Colonic mucosa (tissue), 4 donors: Measurements from ENCODE around the gene FRMD8. TPM values are rescaled to one million over a fixed set of nuclear protein-coding genes. Genes with fewer than 3 reads are reported as not detected.
A peak's percentile ranks its signal among the peaks of the same experiment; 100 is the strongest.

Experiments
- DNase-seq: peaks from one replicate; pipeline ENCODE4 v3.0.0-alpha.2; 2020
- H3K27ac ChIP-seq: fragments of 200-600 bp; one replicate; pipeline ENCODE4 v1.8.0; 2021
- H3K27me3 ChIP-seq: fragments of 200-600 bp; one replicate; pipeline ENCODE4 v1.8.0; 2021
- H3K36me3 ChIP-seq: fragments of 200-600 bp; one replicate; pipeline ENCODE4 v1.8.0; 2021
- H3K4me1 ChIP-seq: fragments of 200-600 bp; one replicate; pipeline ENCODE4 v1.8.0; 2021; ENCODE audit warnings: mild to moderate bottlenecking
- H3K4me3 ChIP-seq: fragments of 200-600 bp; one replicate; pipeline ENCODE4 v1.8.0; 2021
- H3K9ac ChIP-seq, 2 donors: one replicate each; pipeline ENCODE4 v1.7.0; 2013; ENCODE audit warnings: control low read depth in 2 of 2, low read depth in 2 of 2, low read length in 2 of 2
- H3K9me3 ChIP-seq: fragments of 200-600 bp; one replicate; pipeline ENCODE4 v1.8.0; 2021
- intact Hi-C: fragments of 100-400 bp; cut with DNase I; formaldehyde crosslinking; loops from one replicate; pipeline ENCODE4 v1.14.1; 2022
- total RNA-seq, 2 donors: library from RNA; stranded (reverse); fragmentation: NEBNext Ultra II Directional in 1 of 2; extraction: Animal tissue kit (Norgen Biotek cat#: 25700) in 1 of 2; gene quantifications; one replicate each; pipeline ENCODE4 v1.2.1, GENCODE V29; 2021
- TF ChIP-seq, protein P1 (sequence below): fragments of 200-600 bp; IDR thresholded peaks from one replicate; pipeline ENCODE4 v1.8.0; 2022; ENCODE audit warnings: antibody characterized with exemption, mild to moderate bottlenecking
- donor health status: healthy.
- donor health status: DM: no; HTN: no; CAD: no.
- donor health status: DM: no; HTN: no; CAD: no.

FRMD8 gene
- total RNA-seq, 2 donors from 2014 or later, result 30.7 to 43.9 TPM

GRCh38 chr11:65416841-65417701 is 30.6 kb downstream of the FRMD8 start:
- Histone ChIP-seq H3K4me3 (peak overlapping the region; percentile 6), H3K9me3 (no peaks in the 10 kb centered on the region), H3K36me3 (no peaks in the 10 kb centered on the region), H3K27ac (peak overlapping the region; percentile 100), H3K4me1 (peaks cover 10% of the 10 kb centered on the region), H3K27me3 (no peaks in the 10 kb centered on the region), H3K9ac (peak overlapping the region; percentile 95 to 100)
- TF ChIP-seq, protein P1, sequence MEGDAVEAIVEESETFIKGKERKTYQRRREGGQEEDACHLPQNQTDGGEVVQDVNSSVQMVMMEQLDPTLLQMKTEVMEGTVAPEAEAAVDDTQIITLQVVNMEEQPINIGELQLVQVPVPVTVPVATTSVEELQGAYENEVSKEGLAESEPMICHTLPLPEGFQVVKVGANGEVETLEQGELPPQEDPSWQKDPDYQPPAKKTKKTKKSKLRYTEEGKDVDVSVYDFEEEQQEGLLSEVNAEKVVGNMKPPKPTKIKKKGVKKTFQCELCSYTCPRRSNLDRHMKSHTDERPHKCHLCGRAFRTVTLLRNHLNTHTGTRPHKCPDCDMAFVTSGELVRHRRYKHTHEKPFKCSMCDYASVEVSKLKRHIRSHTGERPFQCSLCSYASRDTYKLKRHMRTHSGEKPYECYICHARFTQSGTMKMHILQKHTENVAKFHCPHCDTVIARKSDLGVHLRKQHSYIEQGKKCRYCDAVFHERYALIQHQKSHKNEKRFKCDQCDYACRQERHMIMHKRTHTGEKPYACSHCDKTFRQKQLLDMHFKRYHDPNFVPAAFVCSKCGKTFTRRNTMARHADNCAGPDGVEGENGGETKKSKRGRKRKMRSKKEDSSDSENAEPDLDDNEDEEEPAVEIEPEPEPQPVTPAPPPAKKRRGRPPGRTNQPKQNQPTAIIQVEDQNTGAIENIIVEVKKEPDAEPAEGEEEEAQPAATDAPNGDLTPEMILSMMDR, result no peak
- no peak for DNase-seq
- intact Hi-C loops, result loop anchor here (5.0 to 10.0 kb wide), 2 partner anchors 35 to 48 kb away; partner anchors contain the start of gene SLC25A45

GRCh38 chr11:65417702-65418430 is 31.4 kb downstream of the FRMD8 start:
- TF ChIP-seq, protein P1, result no peak

DNA sequence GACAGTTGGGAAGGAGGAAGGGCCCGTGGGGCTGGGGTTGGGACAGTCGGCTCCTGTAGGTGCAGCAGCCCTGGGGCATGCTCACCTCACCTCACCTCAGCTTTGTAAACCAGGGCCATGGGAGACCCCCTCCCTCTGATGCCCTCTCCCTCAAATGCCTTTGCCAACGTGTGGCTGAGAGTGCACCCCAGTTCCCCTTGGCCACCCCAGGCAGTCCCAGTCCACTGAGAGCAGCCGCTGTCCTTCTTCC is 31.9 kb downstream of the FRMD8 start:
- no peak for DNase-seq
- peak overlapping the region; percentile 95 to 100 for H3K9ac ChIP-seq
- peaks cover 10% of the 10 kb centered on the region for H3K4me1 ChIP-seq
- H3K36me3 ChIP-seq, result no peaks in the 10 kb centered on the region
- H3K4me3 ChIP-seq, result peak overlapping the region; percentile 29
- peak overlapping the region; percentile 100 for H3K27ac ChIP-seq
- H3K27me3 ChIP-seq, result no peaks in the 10 kb centered on the region
- intact Hi-C loops, result loop anchor here (5.0 to 10.0 kb wide), 2 partner anchors 36 to 46 kb away; partner anchors contain the start of gene SLC25A45
- no peaks in the 10 kb centered on the region for H3K9me3 ChIP-seq
- TF ChIP-seq, protein P1, result no peak

More at GRCh38 chr11:65417702-65418430, 31.4 kb downstream of the FRMD8 start:
- H3K9me3 ChIP-seq, result no peaks in the 10 kb centered on the region
- peaks cover 10% of the 10 kb centered on the region for H3K4me1 ChIP-seq
- intact Hi-C loops, result loop anchor here (5.0 to 10.0 kb wide), 2 partner anchors 36 to 47 kb away; partner anchors contain the start of gene SLC25A45
- no peaks in the 10 kb centered on the region for H3K27me3 ChIP-seq
- DNase-seq, result no peak
- H3K9ac ChIP-seq, result peak overlapping the region; percentile 95 to 100
- H3K4me3 ChIP-seq, result peak overlapping the region; percentile 29
- peak overlapping the region; percentile 100 for H3K27ac ChIP-seq
- H3K36me3 ChIP-seq, result no peaks in the 10 kb centered on the region

- Histone ChIP-seq H3K36me3 (no peaks in the 10 kb centered on the region), H3K27me3 (no peaks in the 10 kb centered on the region), H3K4me1 (peaks cover 10% of the 10 kb centered on the region), H3K9ac (peak overlapping the region; percentile 95 to 100), H3K27ac (peak overlapping the region; percentile 100), H3K4me3 (peak overlapping the region; percentile 29), H3K9me3 (no peaks in the 10 kb centered on the region)
- intact Hi-C loops, result loop anchor here (5.0 to 10.0 kb wide), 2 partner anchors 37 to 46 kb away; partner anchors contain the start of gene SLC25A45
- peak; percentile 97 for DNase-seq
- TF ChIP-seq, protein P1, result no peak
Observed at GRCh38 chr11:65418681-65419459, 32.4 kb downstream of the FRMD8 start.

DNA sequence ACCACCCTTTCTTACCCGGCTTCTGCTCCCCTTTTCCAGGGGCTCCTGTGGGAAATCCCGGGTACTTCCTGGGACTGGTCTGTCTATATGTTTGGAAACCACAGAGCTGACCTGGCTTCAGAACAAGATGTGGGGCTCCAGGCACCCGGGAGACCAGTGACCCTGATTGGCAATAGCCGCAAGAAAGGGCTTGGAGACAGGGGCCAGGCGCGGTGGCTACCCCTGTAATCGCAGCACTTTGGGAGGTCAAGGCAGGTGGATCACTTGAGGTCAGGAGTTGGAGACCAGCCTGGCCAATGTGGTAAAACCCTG is 33.0 kb downstream of the FRMD8 start:
- peak overlapping the region; percentile 29 for H3K4me3 ChIP-seq
- peak overlapping the region; percentile 95 to 100 for H3K9ac ChIP-seq
- no peaks in the 10 kb centered on the region for H3K9me3 ChIP-seq
- intact Hi-C loops, result loop anchor here (5.0 to 10.0 kb wide), 2 partner anchors 37 to 45 kb away; partner anchors contain the start of gene SLC25A45
- no peaks in the 10 kb centered on the region for H3K27me3 ChIP-seq
- H3K36me3 ChIP-seq, result no peaks in the 10 kb centered on the region
- H3K27ac ChIP-seq, result peak overlapping the region; percentile 100
- no peak for DNase-seq
- H3K4me1 ChIP-seq, result peaks cover 10% of the 10 kb centered on the region
- TF ChIP-seq, protein P1, result no peak
